Measurements from ENCODE around the gene DLG1.
"Not testable (repeated sequence)": the region's sequence is repeated elsewhere in the genome, so short reads cannot be mapped to it uniquely, and the experiment has no call there.

Gene DLG1

GRCh38 chr3:197205265-197205664 lies 93.1 kb downstream of the DLG1 start:
- DNase-seq, result no peak

- DNase-seq, result no peak
These were observed 93.7 kb downstream of the DLG1 start for GRCh38 chr3:197204736-197205135.

GRCh38 chr3:197203714-197204146 lies 94.7 kb downstream of the DLG1 start:
- DNase-seq, result no peak

DNA sequence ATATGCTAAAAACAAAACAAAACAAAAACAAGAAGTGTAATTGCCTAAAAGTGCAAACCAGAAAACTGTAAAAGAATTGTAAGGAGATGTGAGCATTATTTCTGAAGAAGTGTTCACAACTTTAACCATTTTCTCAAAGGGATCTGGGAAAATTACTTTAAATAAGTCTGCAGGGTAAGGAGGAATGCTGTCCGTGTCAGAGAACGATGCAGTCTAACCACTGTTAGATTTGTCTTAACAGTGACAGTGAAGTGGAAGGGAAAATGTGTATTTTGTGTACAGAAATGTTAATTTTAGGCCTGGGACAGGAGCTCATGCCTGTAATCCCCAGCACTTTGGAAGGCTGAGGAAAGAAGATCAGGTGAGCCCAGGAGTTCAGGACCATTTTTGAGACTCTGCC lies 95.7 kb downstream of the DLG1 start:
- no peak for DNase-seq

DNA sequence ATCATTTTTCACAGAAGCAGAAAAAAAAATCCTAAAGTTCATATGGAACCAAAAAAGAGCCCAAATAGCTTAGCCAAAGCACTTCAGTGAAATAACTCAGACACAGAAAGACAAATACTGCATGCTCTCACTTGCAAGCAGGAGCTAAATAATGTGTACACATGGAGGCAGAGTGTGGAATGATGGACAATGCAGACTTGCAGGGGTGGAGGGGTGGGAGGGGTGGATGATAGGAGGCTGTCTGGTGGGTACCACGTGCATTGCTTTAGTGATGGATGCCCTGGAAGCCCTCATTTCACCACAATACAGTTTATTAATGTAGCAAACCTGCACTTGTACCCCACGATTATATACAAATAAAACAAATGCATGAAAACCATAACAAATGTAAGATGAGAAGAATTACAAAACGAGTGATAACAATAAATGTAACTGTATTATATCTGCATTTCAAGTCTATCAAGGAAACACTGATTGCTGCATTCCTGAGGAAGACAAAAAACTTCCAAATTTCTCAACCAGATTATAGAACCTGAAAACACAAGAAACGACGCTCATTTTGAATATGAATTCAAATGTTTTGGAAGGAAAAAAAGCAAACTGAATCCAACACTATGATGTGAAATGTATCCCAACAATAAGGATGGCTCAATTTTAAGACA lies 96.5 kb downstream of the DLG1 start:
- DNase-seq, result no peak

- not testable (repeated sequence) for DNase-seq
These were observed 97.6 kb downstream of the DLG1 start for GRCh38 chr3:197200856-197201255.

GRCh38 chr3:197197334-197197733 lies 101.1 kb downstream of the DLG1 start:
- DNase-seq, result no peak

DNA sequence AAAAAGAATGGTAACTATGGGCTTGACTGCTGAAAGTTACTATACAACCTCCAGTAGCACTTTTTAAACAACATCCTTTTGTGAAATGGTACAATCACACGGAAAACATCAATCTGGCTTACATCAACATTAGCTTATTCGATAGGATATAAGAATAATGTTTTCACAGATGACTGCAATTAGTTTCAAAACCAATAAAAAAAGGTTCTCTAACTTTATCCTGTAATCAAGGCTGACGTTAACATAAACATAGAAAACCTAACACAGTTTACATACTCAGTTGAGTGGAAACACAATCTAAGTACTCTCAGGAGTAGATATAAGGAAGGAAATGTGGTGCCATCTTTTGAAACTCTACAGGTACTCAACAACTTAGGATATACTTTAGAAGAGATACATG lies 102.2 kb downstream of the DLG1 start:
- DNase-seq, result no peak

GRCh38 chr3:197195326-197195725 lies 103.1 kb downstream of the DLG1 start:
- no peak for DNase-seq

DNA sequence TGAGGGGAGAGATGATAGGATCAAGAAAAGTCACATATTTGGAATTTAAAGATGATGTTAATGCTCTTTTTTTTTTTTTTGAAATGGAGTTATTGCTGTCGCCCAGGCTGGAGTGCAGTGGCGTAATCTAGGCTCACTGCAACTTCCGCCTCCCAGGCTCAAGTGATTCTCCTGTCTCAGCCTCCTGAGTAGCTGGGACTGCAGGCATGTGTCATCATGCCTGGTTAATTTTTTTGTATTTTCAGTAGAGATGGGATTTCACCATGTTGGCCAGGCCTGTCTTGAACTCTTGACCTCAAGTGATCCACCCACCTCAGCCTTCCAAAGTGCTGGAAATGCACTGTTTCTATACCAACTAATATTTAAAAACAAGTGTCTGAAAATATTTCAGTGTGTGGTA lies 104.7 kb downstream of the DLG1 start:
- not testable (repeated sequence) for DNase-seq

DNA sequence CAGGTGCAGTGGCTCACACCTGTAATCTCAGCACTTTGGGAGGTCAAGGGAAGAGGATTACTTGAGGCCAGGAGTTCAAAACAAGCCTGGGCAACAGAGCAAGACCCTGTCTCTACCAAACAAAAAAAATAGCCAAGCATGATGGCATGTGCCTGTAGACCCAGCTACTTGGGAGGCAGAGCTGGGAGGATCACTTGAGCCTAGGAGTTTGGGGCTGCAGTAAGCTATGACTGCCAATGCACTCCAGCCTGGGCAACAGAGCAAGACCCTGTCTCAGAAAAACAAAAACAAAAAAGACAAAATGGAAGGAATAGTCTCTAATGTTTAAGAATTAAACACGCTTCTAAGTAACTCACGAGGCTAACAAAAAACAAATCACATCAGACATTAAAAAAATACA lies 106.5 kb downstream of the DLG1 start:
- DNase-seq, result no peak

DNA sequence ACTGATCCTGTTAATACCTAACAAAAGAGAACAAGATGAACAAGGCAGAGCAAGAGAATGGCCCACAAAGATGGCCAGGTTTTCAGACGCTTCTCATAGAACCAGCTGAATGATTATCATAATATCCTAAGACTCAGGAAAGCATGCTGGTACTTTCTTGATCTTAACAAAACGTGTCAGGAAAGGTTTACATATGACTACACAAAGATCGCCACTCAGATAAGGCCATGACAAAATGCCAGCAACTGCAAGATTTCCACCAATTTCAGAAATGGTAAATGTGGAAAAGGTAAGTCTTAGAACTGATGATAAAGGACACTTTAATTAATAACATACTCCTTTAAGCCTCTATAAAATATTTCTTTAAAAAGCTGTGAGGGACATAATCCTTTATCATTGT lies 108.8 kb downstream of the DLG1 start:
- DNase-seq, result no peak

GRCh38 chr3:197188963-197189362 lies 109.4 kb downstream of the DLG1 start:
- no peak for DNase-seq

DNA sequence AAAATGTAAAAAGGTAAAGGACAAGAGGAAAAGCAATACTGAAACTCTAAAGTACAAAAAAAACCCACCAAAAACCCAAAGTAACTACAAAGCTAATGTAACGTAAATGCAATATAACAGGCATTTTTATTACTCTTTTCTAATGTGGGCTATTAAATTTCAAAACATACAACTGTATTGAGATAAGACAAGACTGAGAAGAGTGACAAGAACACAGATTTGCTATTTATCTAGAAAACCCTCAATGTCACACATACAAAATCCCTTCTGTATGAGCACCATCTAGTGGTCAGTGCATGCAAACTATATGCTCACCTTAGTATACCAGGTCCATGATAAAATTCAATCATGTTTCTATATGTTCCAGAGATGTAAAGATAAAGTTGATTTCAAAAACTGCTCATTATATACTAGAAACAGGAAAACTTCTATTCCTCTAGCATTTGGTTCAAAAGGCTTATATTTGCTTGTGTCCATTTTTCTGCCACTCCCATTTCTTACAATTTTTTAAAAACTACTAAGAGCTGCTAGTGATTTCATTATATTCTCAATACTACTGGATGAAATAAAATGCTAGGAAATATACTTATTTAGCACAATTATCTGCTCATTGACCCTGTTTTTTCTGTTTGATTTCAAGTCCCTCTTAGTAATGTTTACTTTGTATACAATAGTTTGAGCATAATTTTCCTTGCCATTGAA lies 111.4 kb downstream of the DLG1 start:
- peak; percentile 2 for DNase-seq

GRCh38 chr3:197183582-197183981 lies 114.8 kb downstream of the DLG1 start:
- no peak for DNase-seq

DNA sequence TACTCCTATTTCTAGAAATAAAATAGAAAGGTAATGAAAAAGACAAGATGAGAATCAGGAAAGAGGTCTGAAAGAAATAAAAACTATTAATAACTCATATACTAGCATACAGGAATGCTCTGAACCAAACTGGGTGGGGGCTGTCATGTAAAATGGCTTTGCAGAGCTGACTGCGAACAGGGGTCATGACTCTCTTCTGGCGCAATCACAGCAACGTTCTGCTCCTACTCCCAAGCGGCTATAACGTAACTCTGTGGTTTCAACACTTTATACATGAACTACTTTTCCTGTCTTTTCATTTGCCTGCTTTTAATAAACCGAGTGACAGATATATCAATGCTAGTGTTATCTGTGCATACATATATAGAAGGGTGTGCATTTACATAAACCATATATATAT lies 116.7 kb downstream of the DLG1 start:
- no peak for DNase-seq

- DNase-seq, result no peak
These were observed 119.4 kb downstream of the DLG1 start for GRCh38 chr3:197178998-197179397.

DNA sequence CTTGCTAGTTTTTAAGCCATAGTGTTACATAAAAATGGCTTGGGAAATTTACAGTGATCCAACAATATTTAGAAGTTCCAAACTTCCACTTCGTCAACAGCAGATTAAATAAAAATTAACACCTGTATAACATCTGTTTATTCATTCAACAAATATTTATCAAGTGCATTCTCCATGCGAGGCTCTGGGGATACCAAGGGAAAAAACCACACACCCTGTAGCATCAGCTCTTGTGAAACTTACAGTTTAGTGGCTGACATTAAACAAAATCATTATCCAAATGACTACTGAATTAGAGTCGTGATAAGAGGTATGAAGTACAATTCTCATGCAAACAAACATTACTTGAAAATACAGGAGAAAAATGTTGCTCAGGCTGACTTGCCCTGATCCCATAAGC lies 122.9 kb downstream of the DLG1 start:
- DNase-seq, result no peak

- no peak for DNase-seq
These were observed 123.5 kb downstream of the DLG1 start for GRCh38 chr3:197174927-197175326.

- DNase-seq, result no peak
These were observed 124.8 kb downstream of the DLG1 start for GRCh38 chr3:197173620-197174019.

GRCh38 chr3:197171481-197172067 lies 126.8 kb downstream of the DLG1 start:
- DNase-seq, result no peak

- no peak for DNase-seq
These were observed 129.4 kb downstream of the DLG1 start for GRCh38 chr3:197169028-197169427.

GRCh38 chr3:197168606-197169005 lies 129.8 kb downstream of the DLG1 start:
- DNase-seq, result no peak

GRCh38 chr3:197168063-197168462 lies 130.3 kb downstream of the DLG1 start:
- DNase-seq, result no peak
